Neural cell (in vitro differentiated cells): ENCODE data around the gene CST4. TPM values are rescaled to one million over a fixed set of nuclear protein-coding genes. Genes with fewer than 3 reads are reported as not detected.

ENCODE experiments used
- H2AFZ ChIP-seq: fragments of 200-600, 300-800 bp; sonication (generic), shearing (Covaris generic); 2 replicates; pipeline ENCODE4 v1.6.0; 2014; ENCODE audit warnings: low read depth, mild to moderate bottlenecking, antibody characterized with exemption, low read length, moderate library complexity
- H3F3A ChIP-seq: fragments of 200-600 bp; shearing (Covaris generic); 2 replicates; pipeline ENCODE4 v1.6.1; 2016; ENCODE audit warnings: mild to moderate bottlenecking, moderate library complexity, mixed read lengths, antibody characterized with exemption, low read length; ENCODE audit not compliant: insufficient read depth, poor library complexity, severe bottlenecking
- H3K27ac ChIP-seq: fragments of 200-600, 300-800 bp; sonication (generic), shearing (Covaris generic); 2 replicates; pipeline ENCODE4 v1.5.1; 2014; ENCODE audit warnings: mild to moderate bottlenecking, low read length, moderate library complexity
- H3K27me3 ChIP-seq: fragments of 300-800, 200-600 bp; sonication (generic), shearing (Covaris generic); 2 replicates; pipeline ENCODE4 v1.6.0; 2014; ENCODE audit warnings: mild to moderate bottlenecking, low read depth, low read length, moderate library complexity; ENCODE audit not compliant: insufficient read depth
- H3K36me3 ChIP-seq: fragments of 300-800, 200-600 bp; sonication (generic), shearing (Covaris generic); 2 replicates; pipeline ENCODE4 v1.5.1; 2014; ENCODE audit warnings: mild to moderate bottlenecking, antibody characterized with exemption, low read length, moderate library complexity; ENCODE audit not compliant: insufficient read depth
- H3K4me2 ChIP-seq: fragments of 300-800, 200-600 bp; sonication (generic), shearing (Covaris generic); 2 replicates; pipeline ENCODE4 v1.6.0; 2014; ENCODE audit warnings: mild to moderate bottlenecking, low read length
- H3K4me3 ChIP-seq: fragments of 300-800, 200-600 bp; sonication (generic), shearing (Covaris generic); 2 replicates; pipeline ENCODE4 v1.5.1; 2014; ENCODE audit warnings: mild to moderate bottlenecking, low read length, moderate library complexity
- H3K79me2 ChIP-seq: fragments of 200-600 bp; shearing (Covaris generic); replicated peaks from 2 replicates; pipeline ENCODE4 v1.6.0; 2014; ENCODE audit warnings: mild to moderate bottlenecking, low read length, moderate library complexity; ENCODE audit not compliant: insufficient read depth
- H3K9ac ChIP-seq: fragments of 300-800, 200-600 bp; sonication (generic), shearing (Covaris generic); 2 replicates; pipeline ENCODE4 v1.6.1; 2016; ENCODE audit warnings: mild to moderate bottlenecking, low read length, mixed read lengths
- H3K9me2 ChIP-seq: fragments of 200-600 bp; shearing (Covaris generic); 2 replicates; pipeline ENCODE4 v1.6.1; 2016; ENCODE audit warnings: mild to moderate bottlenecking, low read length, mixed read lengths; ENCODE audit not compliant: insufficient read depth
- H3K9me3 ChIP-seq: fragments of 200-600, 300-800 bp; sonication (generic), shearing (Covaris generic); 2 replicates; pipeline ENCODE4 v1.6.1; 2016; ENCODE audit warnings: mild to moderate bottlenecking, mixed run types, low read length, moderate library complexity, mixed read lengths
- H4K20me1 ChIP-seq: fragments of 200-600 bp; shearing (Covaris generic); 2 replicates; pipeline ENCODE4 v1.6.1; 2016; ENCODE audit warnings: mild to moderate bottlenecking, mixed run types; ENCODE audit not compliant: insufficient read depth
- EP300 ChIP-seq: fragments of 450-650 bp; conservative IDR thresholded peaks from 2 replicates; pipeline ENCODE4 v1.6.1; 2014; ENCODE audit warnings: antibody characterized with exemption, mild to moderate bottlenecking, moderate library complexity; ENCODE audit not compliant: poor library complexity, severe bottlenecking
- EZH2 ChIP-seq: fragments of 200-600, 300-800 bp; shearing (Covaris generic), sonication (generic); IDR thresholded peaks from 2 replicates; pipeline ENCODE4 v1.6.1; 2014; ENCODE audit warnings: antibody characterized with exemption, low read length, borderline replicate concordance, mild to moderate bottlenecking; ENCODE audit not compliant: insufficient read depth, poor library complexity, severe bottlenecking
- MXI1 ChIP-seq: fragments of 450-650 bp; conservative IDR thresholded peaks from 2 replicates; pipeline ENCODE4 v1.6.1; 2014; ENCODE audit warnings: antibody characterized with exemption, mild to moderate bottlenecking; ENCODE audit not compliant: poor library complexity, severe bottlenecking
- POLR2AphosphoS5 ChIP-seq: IDR thresholded peaks from 2 replicates; pipeline ENCODE4 v1.6.1; 2012
- RAD21 ChIP-seq: fragments of 450-650 bp; conservative IDR thresholded peaks from 2 replicates; pipeline ENCODE4 v1.6.1; 2014; ENCODE audit warnings: antibody characterized with exemption, mild to moderate bottlenecking, moderate library complexity
- SMC3 ChIP-seq: fragments of 450-650 bp; conservative IDR thresholded peaks from 2 replicates; pipeline ENCODE4 v1.6.1; 2014; ENCODE audit warnings: antibody characterized with exemption, mild to moderate bottlenecking, moderate library complexity; ENCODE audit not compliant: poor library complexity
- TAF1 ChIP-seq: IDR thresholded peaks from 2 replicates; pipeline ENCODE4 v1.6.1; 2012; ENCODE audit warnings: low read depth
- polyA plus RNA-seq: library from polyadenylated mRNA; depleted of rRNA; stranded (reverse); fragments of >200 nt; gene quantifications from 2 replicates; pipeline ENCODE4 v1.2.3, GENCODE V29; 2014
- TF ChIP-seq, protein P1 (sequence below): IDR thresholded peaks from 2 replicates; pipeline ENCODE4 v1.6.1; 2012; ENCODE audit warnings: borderline replicate concordance
- TF ChIP-seq, protein P2 (sequence below): fragments of 450-650 bp; IDR thresholded peaks from 2 replicates; pipeline ENCODE4 v1.5.1; 2014; ENCODE audit warnings: antibody characterized with exemption, mild to moderate bottlenecking, moderate library complexity; ENCODE audit not compliant: poor library complexity, severe bottlenecking

Gene CST4
- polyA plus RNA-seq, 1 donor from 2014 or later, result not detected

DNA sequence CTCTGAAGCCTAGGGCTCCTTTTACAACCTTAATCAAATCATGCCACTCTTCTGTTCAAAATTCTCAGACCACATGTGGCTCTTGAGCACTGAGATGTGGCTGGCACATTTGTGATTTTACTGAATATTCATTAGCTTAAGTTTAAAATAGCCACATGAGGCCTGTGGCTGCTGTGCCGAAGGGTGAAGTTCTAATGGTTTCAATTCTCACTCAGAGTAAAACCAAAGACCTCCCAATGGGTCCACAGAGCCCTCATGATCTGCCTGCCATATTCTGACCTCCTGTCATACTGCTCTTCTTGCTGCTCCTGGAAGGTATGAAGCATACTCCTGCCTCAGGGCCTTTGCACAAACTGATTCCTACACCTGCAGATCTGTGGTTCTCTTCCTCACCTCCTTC, 43.3 kb downstream of the CST4 start:
- Histone ChIP-seq H3K27me3 (no peaks in the 10 kb centered on the region), H3F3A (no peaks in the 10 kb centered on the region), H3K36me3 (no peaks in the 10 kb centered on the region), H3K27ac (no peak overlapping the region), H3K9me3 (no peaks in the 10 kb centered on the region), H3K4me3 (no peak overlapping the region), H2AFZ (no peak overlapping the region), H3K9me2 (no peaks in the 10 kb centered on the region), H3K4me2 (no peak overlapping the region), H3K9ac (no peak overlapping the region), H3K79me2 (no peaks in the 10 kb centered on the region), H4K20me1 (no peaks in the 10 kb centered on the region)
- TF ChIP-seq, protein P1, sequence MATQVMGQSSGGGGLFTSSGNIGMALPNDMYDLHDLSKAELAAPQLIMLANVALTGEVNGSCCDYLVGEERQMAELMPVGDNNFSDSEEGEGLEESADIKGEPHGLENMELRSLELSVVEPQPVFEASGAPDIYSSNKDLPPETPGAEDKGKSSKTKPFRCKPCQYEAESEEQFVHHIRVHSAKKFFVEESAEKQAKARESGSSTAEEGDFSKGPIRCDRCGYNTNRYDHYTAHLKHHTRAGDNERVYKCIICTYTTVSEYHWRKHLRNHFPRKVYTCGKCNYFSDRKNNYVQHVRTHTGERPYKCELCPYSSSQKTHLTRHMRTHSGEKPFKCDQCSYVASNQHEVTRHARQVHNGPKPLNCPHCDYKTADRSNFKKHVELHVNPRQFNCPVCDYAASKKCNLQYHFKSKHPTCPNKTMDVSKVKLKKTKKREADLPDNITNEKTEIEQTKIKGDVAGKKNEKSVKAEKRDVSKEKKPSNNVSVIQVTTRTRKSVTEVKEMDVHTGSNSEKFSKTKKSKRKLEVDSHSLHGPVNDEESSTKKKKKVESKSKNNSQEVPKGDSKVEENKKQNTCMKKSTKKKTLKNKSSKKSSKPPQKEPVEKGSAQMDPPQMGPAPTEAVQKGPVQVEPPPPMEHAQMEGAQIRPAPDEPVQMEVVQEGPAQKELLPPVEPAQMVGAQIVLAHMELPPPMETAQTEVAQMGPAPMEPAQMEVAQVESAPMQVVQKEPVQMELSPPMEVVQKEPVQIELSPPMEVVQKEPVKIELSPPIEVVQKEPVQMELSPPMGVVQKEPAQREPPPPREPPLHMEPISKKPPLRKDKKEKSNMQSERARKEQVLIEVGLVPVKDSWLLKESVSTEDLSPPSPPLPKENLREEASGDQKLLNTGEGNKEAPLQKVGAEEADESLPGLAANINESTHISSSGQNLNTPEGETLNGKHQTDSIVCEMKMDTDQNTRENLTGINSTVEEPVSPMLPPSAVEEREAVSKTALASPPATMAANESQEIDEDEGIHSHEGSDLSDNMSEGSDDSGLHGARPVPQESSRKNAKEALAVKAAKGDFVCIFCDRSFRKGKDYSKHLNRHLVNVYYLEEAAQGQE, result no peak
- TF ChIP-seq TAF1 (no peak), RAD21 (no peak), MXI1 (no peak), EZH2 (no peak), EP300 (no peak), POLR2AphosphoS5 (no peak), SMC3 (no peak)
- TF ChIP-seq, protein P2, sequence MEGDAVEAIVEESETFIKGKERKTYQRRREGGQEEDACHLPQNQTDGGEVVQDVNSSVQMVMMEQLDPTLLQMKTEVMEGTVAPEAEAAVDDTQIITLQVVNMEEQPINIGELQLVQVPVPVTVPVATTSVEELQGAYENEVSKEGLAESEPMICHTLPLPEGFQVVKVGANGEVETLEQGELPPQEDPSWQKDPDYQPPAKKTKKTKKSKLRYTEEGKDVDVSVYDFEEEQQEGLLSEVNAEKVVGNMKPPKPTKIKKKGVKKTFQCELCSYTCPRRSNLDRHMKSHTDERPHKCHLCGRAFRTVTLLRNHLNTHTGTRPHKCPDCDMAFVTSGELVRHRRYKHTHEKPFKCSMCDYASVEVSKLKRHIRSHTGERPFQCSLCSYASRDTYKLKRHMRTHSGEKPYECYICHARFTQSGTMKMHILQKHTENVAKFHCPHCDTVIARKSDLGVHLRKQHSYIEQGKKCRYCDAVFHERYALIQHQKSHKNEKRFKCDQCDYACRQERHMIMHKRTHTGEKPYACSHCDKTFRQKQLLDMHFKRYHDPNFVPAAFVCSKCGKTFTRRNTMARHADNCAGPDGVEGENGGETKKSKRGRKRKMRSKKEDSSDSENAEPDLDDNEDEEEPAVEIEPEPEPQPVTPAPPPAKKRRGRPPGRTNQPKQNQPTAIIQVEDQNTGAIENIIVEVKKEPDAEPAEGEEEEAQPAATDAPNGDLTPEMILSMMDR, result no peak

DNA sequence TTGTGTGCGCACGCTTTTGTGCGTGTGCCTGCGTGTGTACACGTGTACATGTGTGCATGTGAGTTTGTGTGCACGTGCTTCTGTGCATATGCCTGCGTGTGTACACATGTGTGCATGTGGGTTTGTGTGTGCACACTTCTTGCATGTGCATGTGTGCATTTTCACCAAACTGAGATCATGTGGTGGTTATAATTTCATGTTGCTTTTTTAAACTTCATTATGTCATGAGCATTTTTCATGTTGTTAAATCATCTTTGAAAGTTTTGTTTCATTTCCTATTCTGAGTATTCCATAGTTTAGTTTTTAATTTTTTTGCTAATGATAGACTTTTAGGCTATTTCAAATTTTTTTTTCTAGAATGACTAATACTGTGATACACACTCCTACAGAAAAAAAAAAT, 44.7 kb downstream of the CST4 start:
- H2AFZ ChIP-seq, result no peak overlapping the region
- no peak overlapping the region for H3K4me2 ChIP-seq
- no peaks in the 10 kb centered on the region for H3K27me3 ChIP-seq
- no peaks in the 10 kb centered on the region for H3K9me2 ChIP-seq
- no peaks in the 10 kb centered on the region for H3F3A ChIP-seq
- TF ChIP-seq, protein P2, result no peak
- TF ChIP-seq RAD21 (no peak), MXI1 (no peak), POLR2AphosphoS5 (no peak), SMC3 (no peak), TAF1 (no peak), EZH2 (no peak), EP300 (no peak)
- TF ChIP-seq, protein P1, result no peak
- H3K9ac ChIP-seq, result no peak overlapping the region
- no peaks in the 10 kb centered on the region for H3K36me3 ChIP-seq
- H3K4me3 ChIP-seq, result no peak overlapping the region
- no peaks in the 10 kb centered on the region for H4K20me1 ChIP-seq
- H3K27ac ChIP-seq, result no peak overlapping the region
- H3K79me2 ChIP-seq, result no peaks in the 10 kb centered on the region
- H3K9me3 ChIP-seq, result no peaks in the 10 kb centered on the region
